Measurements from ENCODE around the gene C12orf57.

Gene C12orf57

GRCh38 chr12:6954316-6955107 lies 10.7 kb downstream of the C12orf57 start:
- peak; percentile 23 for DNase-seq

GRCh38 chr12:6955108-6956020 lies 11.5 kb downstream of the C12orf57 start:
- peak; percentile 17 for DNase-seq

GRCh38 chr12:6956021-6956727 lies 12.4 kb downstream of the C12orf57 start:
- no peak for DNase-seq

GRCh38 chr12:6957151-6957701 lies 13.4 kb downstream of the C12orf57 start:
- DNase-seq, result no peak

GRCh38 chr12:6957741-6958608 lies 14.2 kb downstream of the C12orf57 start:
- no peak for DNase-seq

GRCh38 chr12:6958609-6959057 lies 14.8 kb downstream of the C12orf57 start:
- no peak for DNase-seq

GRCh38 chr12:6959058-6959804 lies 15.4 kb downstream of the C12orf57 start:
- DNase-seq, result no peak

GRCh38 chr12:6959805-6960592 lies 16.2 kb downstream of the C12orf57 start:
- DNase-seq, result no peak

GRCh38 chr12:6960593-6961277 lies 16.9 kb downstream of the C12orf57 start:
- DNase-seq, result peak; percentile 37

- DNase-seq, result no peak
Measured at GRCh38 chr12:6961278-6961694, 17.5 kb downstream of the C12orf57 start.

- DNase-seq, result peak; percentile 63
Measured at GRCh38 chr12:6961695-6962284, 18.0 kb downstream of the C12orf57 start.

GRCh38 chr12:6962285-6963015 lies 18.6 kb downstream of the C12orf57 start:
- DNase-seq, result no peak

- DNase-seq, result no peak
Measured at GRCh38 chr12:6963016-6963731, 19.4 kb downstream of the C12orf57 start.

- no peak for DNase-seq
Measured at GRCh38 chr12:6963791-6964413, 20.1 kb downstream of the C12orf57 start.

GRCh38 chr12:6964605-6965025 lies 20.8 kb downstream of the C12orf57 start:
- DNase-seq, result peak; percentile 25

- DNase-seq, result peak; percentile 88
Measured at GRCh38 chr12:6965026-6965661, 21.3 kb downstream of the C12orf57 start.

- no peak for DNase-seq
Measured at GRCh38 chr12:6965714-6966113, 21.9 kb downstream of the C12orf57 start.

All from right hindlimb (tissue), 1 donor.